ENCODE measurements around the gene STK16. TPM values are rescaled to one million over a fixed set of nuclear protein-coding genes. Genes with fewer than 3 reads are reported as not detected.
A peak's percentile ranks its signal among the peaks of the same experiment; 100 is the strongest.

The STK16 gene
- total RNA-seq, 4 donors from 2014 or later, result 4.4 to 19.3 (median 14.2) TPM

- Histone ChIP-seq H3K4me1 (peaks cover 8 to 10% of the 10 kb centered on the region in 2 donors), H3K36me3 (no peaks in the 10 kb centered on the region), H3K27ac (no peak overlapping the region), H3K4me3 (no peak overlapping the region), H3K27me3 (no peaks in the 10 kb centered on the region), H3K9me3 (no peaks in the 10 kb centered on the region)
- ATAC-seq (no peak), DNase-seq (no peak)
- TF ChIP-seq CTCF (IDR thresholded peaks at IDR 0.05 in 4 of 5, conservative IDR thresholded peaks at IDR 0.05 in 1 of 5) (no peak), POLR2A (IDR thresholded peaks at IDR 0.05) (no peak)
- intact Hi-C loops (cut with DNase I; ENCODE audit: low total_unique reads), result loop anchor here (5.0 to 10.0 kb wide), 3 partner anchors 91 to 301 kb away; partner anchors contain the start of genes CRYBA2 and DNPEP
- in situ Hi-C loops (cut with MboI; ENCODE audit: low sequenced_read_pairs in 4 of 4), result loop anchor here (5.0 to 25.0 kb wide), 4 partner anchors 131 to 241 kb away; partner anchors contain the start of genes NHEJ1 (in 2 of the 4), CHPF (in 1 of the 4), SLC23A3 (in 1 of the 4) and TMEM198 (in 1 of the 4)
These were observed 50.9 kb downstream of the STK16 start for GRCh38 chr2:219296142-219296541.

GRCh38 chr2:219296631-219297391 is 51.5 kb downstream of the STK16 start:
- no peak overlapping the region for H3K27ac ChIP-seq
- H3K9me3 ChIP-seq, result no peaks in the 10 kb centered on the region
- H3K27me3 ChIP-seq, result no peaks in the 10 kb centered on the region
- intact Hi-C loops (cut with DNase I; ENCODE audit: low total_unique reads), result loop anchor here (5.0 to 10.0 kb wide), 3 partner anchors 90 to 302 kb away; partner anchors contain the start of genes CRYBA2 and DNPEP
- ATAC-seq (no peak), DNase-seq (no peak)
- TF ChIP-seq CTCF (IDR thresholded peaks at IDR 0.05 in 4 of 5, conservative IDR thresholded peaks at IDR 0.05 in 1 of 5), result no peak
- no peak for TF ChIP-seq POLR2A (IDR thresholded peaks at IDR 0.05)
- H3K4me3 ChIP-seq, result no peak overlapping the region
- in situ Hi-C loops (cut with MboI; ENCODE audit: low sequenced_read_pairs in 4 of 4), result loop anchor here (5.0 to 25.0 kb wide), 4 partner anchors 132 to 240 kb away; partner anchors contain the start of genes NHEJ1 (in 2 of the 4), CHPF (in 1 of the 4), SLC23A3 (in 1 of the 4) and TMEM198 (in 1 of the 4)
- no peaks in the 10 kb centered on the region for H3K36me3 ChIP-seq
- H3K4me1 ChIP-seq, result peaks cover 8 to 10% of the 10 kb centered on the region in 2 donors

- intact Hi-C loops (cut with DNase I; ENCODE audit: low total_unique reads) (loop anchor here (1.0 to 10.0 kb wide), 4 partner anchors 89 to 303 kb away; partner anchors contain the start of genes CRYBA2, DNPEP and NHEJ1), in situ Hi-C loops (cut with MboI; ENCODE audit: low sequenced_read_pairs in 4 of 4) (loop anchor here (5.0 to 25.0 kb wide), 4 partner anchors 133 to 239 kb away; partner anchors contain the start of genes NHEJ1 (in 2 of the 4), CHPF (in 1 of the 4), SLC23A3 (in 1 of the 4) and TMEM198 (in 1 of the 4))
- ATAC-seq (no peak), DNase-seq (no peak)
- H3K27me3 ChIP-seq, result no peaks in the 10 kb centered on the region
- H3K4me1 ChIP-seq, result peaks cover 8 to 10% of the 10 kb centered on the region in 2 donors
- H3K4me3 ChIP-seq, result no peak overlapping the region
- no peaks in the 10 kb centered on the region for H3K36me3 ChIP-seq
- H3K27ac ChIP-seq, result no peak overlapping the region
- no peaks in the 10 kb centered on the region for H3K9me3 ChIP-seq
- TF ChIP-seq CTCF (IDR thresholded peaks at IDR 0.05 in 4 of 5, conservative IDR thresholded peaks at IDR 0.05 in 1 of 5), result no peak
- TF ChIP-seq POLR2A (IDR thresholded peaks at IDR 0.05), result no peak
These were observed 52.6 kb downstream of the STK16 start for GRCh38 chr2:219297766-219298456.

GRCh38 chr2:219298759-219299371 is 53.6 kb downstream of the STK16 start:
- in situ Hi-C loops (cut with MboI; ENCODE audit: low sequenced_read_pairs in 4 of 4), result loop anchor here (5.0 to 25.0 kb wide), 4 partner anchors 134 to 238 kb away; partner anchors contain the start of genes NHEJ1 (in 2 of the 4), CHPF (in 1 of the 4), SLC23A3 (in 1 of the 4) and TMEM198 (in 1 of the 4)
- H3K4me3 ChIP-seq, result no peak overlapping the region
- TF ChIP-seq CTCF (IDR thresholded peaks at IDR 0.05 in 4 of 5, conservative IDR thresholded peaks at IDR 0.05 in 1 of 5) (peak; percentile 97 to 99 (median 97)), POLR2A (IDR thresholded peaks at IDR 0.05) (no peak)
- no peak overlapping the region for H3K27ac ChIP-seq
- no peaks in the 10 kb centered on the region for H3K27me3 ChIP-seq
- intact Hi-C loops (cut with DNase I; ENCODE audit: low total_unique reads), result loop anchor here (1.0 to 10.0 kb wide), 4 partner anchors 88 to 304 kb away; partner anchors contain the start of genes CRYBA2, DNPEP and NHEJ1
- H3K4me1 ChIP-seq, result peaks cover 8 to 10% of the 10 kb centered on the region in 2 donors
- DNase-seq (peak; percentile 66 to 80), ATAC-seq (peak; percentile 69 to 80)
- no peaks in the 10 kb centered on the region for H3K36me3 ChIP-seq
- no peaks in the 10 kb centered on the region for H3K9me3 ChIP-seq
